HG03432 (cell line): ENCODE measurements around the gene PUM2.
A peak's percentile ranks its signal among the peaks of the same experiment; 100 is the strongest.

Experiments
- ATAC-seq: cut with Tn5 transposase; IDR thresholded peaks from one replicate; pipeline ENCODE4 v1.9.1; 2021; ENCODE audit warnings: mild to moderate bottlenecking, moderate library complexity; ENCODE audit not compliant: unreplicated experiment

The PUM2 gene

GRCh38 chr2:20349513-20349921, 1.1 kb downstream of the PUM2 start:
- ATAC-seq = no peak

- no peak for ATAC-seq
These were observed 2.1 kb downstream of the PUM2 start for GRCh38 chr2:20348542-20348941.

GRCh38 chr2:20346565-20347381, 3.9 kb downstream of the PUM2 start:
- no peak for ATAC-seq

DNA sequence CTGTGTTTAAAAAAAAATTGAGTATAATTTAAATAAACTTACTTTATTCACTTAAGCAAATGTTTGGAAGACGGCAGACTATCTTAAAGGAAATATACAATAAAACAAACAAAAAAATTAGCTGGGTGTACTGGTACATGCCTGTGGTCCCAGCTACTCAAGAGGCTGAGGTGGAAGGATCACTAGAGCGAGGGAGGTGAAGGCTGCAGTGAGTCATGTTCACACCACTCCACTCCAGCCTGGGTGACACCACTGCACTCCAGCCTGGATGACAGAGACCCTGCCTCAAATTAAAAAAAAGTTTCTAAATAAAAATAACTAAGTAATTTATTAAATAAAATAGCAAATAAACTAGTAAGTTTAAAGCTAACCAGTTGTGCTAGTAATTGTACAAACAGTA, 7.5 kb downstream of the PUM2 start:
- ATAC-seq = no peak

- no peak for ATAC-seq
These were observed 11.6 kb downstream of the PUM2 start for GRCh38 chr2:20339012-20339411.

DNA sequence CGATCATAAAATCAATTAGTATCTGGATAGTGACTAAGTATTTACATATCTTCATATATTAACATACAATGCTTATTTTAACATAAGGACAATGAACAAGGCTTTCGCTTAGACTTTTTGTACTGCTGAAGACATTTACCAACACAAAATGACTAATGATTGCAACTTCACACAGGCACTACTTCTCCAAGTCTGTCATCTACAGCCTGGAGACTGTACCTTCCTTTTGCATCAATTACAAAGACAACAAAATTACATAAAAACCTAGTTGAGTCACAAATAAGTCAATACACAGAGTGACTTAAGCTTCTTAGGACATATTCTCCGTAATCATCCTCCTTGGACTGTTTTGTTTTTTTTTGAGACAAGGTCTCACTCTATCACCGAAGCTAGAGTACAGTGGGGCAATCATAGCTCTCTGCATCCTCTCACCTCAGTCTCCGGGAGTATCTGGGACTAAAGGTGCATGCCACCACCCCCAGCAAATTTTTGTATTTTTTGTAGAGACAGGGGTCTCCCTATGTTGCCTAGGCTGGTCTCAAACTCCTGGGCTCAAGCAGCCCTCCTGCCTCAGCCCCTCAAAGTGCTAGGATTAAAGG, 15.9 kb downstream of the PUM2 start:
- ATAC-seq = no peak

GRCh38 chr2:20333738-20334137, 16.9 kb downstream of the PUM2 start:
- ATAC-seq = peak; percentile 72

GRCh38 chr2:20330192-20330591, 20.5 kb downstream of the PUM2 start:
- no peak for ATAC-seq

- no peak for ATAC-seq
These were observed 23.3 kb downstream of the PUM2 start for GRCh38 chr2:20327370-20327769.

DNA sequence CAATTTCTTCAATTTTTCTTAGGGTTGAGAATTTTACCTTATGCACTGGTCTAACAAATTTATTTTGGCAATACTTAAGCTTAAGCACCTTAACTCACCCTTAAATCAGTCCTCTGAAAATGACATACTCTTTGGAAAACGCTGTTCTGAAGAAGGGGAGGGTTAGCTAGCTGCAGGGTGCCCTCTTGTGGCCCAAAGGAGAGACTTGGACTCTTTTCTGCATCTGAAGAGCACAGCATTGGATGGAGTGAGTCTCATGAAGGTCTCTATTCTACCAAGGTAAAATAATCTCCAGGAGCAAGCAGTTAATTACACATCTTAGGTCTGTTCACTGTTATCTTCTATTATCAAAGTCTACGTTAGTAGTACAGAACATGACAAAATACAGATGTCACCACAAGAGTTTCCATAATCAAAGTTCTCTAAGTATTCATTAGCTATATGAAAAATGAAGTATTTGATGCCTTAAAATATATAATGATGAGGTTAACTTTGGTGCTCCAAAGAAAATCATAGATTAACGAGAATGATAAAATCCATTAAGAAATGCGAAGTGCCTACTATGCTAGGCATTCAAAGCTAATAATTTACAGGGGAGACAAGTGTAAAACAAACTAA, 24.4 kb downstream of the PUM2 start:
- ATAC-seq = peak; percentile 68

DNA sequence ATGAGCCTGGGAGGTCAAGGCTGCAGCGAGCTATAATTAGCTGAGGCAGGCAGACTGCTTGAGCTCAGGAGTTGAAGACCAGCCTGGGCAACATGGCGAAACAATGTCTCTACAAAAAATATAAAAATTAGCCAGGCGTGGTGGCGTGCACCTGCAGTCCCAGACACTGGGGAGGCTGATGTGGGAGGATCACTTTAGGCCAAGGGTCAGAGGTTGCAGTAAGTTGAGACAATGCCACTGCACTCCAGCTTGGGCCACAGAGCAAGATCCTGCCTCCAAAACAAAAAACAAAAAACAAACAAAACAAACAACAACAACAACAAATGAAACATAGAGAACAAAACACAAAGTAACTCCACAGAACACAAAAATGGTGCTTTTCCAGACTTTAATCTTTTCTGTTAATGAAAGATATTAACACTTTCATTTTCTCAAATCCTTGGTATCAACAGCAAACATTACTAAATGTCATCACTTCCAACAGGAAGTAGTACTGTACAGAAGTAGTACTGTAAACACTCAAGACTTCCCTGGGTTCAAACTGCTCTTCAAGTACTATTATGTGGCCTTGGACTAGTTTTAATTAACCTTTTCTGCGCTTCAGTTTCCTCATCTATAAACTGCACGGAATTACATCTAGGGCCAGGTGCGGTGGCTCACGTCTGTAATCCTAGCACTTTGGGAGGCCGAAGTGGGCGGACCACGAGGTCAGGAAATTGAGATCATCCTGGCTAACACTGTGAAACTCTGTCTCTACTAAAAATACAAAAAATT, 27.9 kb downstream of the PUM2 start:
- no peak for ATAC-seq

DNA sequence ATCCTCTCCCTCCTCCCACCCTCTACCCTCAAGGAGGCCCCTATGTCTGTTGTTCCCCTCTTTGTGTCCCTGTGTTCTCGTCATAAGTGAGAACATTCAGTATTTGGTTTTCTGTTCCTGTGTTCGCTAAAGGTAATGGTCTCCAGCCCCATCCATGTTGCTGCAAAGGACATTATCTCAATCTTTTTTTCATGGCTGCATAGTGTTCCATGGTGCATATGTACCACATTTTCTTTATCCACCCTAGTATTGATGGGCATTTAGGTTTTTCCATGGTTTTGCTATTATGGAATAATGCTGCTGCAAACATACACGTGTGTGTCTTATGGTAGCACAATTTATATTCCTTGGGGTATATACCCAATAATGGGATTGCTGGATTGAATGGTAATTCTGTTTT, 33.0 kb downstream of the PUM2 start:
- no peak for ATAC-seq

DNA sequence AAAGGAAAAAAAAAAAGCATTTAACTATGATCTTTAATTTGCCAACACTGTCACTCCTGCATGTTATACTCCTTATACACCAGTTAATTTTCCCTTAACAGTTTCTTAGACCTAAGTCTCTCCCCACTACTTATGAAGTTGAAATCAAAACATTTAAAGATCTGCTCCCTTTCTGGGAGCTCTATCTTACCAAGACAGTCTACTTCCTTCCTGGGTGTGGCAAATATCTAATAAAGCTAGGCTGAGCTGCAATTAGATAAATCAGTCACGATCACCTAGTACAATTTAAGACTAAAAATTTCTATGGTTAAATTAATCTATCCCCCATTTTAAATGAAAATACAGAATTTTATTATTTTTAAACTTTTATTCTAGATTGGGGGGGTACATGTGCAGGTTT, 33.4 kb downstream of the PUM2 start:
- no peak for ATAC-seq

DNA sequence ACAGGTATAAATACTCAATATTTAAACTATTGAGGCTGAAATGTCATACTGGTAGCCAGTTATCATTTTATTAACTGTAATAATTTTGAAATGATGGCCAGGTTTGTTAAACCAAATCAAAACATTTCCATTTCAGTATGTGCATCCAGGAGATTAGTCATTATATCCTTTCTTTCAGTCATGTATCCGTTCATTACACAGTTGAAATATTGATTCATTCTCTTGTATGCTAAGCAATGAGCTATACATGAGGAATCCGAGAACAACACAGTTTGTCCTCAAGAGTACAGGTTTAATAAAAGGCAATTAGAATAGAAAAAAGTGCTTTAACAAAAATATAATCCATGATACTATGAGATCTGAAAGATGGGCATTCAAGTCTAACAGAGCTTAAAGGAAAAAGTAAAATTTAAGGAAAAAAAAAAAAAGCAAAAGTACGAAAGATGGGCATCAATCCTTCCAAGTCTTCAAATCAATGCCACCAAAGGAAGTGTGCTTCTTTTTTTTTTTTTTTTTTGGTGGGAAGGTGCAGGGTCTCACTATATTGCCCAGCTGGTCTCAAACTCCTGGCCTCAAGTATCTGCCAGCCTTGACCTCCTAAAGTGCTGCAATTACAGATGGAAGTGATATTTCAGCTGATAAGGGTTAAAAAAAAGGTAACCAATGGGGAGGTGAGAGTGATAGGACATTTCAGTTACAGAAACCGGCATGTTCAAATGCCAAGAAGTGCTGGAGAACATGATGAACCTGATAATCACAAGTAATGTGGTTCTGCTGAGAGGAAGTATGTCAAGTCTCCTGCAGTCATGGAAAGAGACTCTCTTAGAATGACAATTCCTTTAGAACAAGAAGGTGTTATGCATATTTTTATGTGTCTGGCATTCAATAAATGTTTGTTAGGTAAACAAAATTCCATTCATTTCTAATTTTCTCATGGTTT, 35.8 kb downstream of the PUM2 start:
- ATAC-seq = no peak

GRCh38 chr2:20313659-20314058, 37.0 kb downstream of the PUM2 start:
- no peak for ATAC-seq

DNA sequence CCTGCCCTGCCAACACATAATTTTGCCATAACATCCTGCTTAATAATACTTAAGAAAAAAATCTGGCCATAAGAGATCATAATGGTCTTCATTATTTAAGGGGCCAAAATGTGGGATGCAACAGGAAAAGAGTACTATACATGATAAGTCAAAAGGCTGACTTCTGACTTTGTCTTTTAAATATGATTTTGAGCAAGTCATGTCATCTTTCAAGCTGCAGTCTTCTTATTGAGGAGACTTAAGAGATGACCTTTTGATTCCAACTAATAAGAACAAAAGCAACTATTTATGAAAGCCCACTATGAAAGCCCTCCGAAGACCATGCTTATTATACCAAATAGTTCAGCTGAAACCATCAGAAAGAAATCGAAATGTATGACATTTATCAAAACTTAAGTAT, 41.6 kb downstream of the PUM2 start:
- ATAC-seq = no peak

- no peak for ATAC-seq
These were observed 43.3 kb downstream of the PUM2 start for GRCh38 chr2:20307311-20307710.

DNA sequence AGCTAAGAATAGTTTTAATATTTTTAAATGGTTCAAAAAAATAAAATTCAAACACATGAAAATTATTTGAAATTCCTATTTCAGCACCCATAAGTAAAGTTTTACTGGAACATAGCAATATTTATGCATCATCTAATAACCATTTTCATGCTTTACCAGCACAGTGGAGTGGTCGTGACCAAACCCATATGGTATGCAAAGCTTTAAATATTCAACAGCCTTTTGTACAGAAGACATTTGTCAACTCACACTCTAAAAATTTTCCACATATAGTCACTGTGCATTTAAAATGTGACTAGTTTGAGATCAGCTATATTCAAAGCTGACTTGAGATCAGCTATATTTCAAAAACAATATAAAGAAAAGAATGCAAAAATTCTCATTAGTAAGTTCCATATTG, 46.2 kb downstream of the PUM2 start:
- no peak for ATAC-seq

- ATAC-seq = no peak
These were observed 46.7 kb downstream of the PUM2 start for GRCh38 chr2:20303966-20304365.

DNA sequence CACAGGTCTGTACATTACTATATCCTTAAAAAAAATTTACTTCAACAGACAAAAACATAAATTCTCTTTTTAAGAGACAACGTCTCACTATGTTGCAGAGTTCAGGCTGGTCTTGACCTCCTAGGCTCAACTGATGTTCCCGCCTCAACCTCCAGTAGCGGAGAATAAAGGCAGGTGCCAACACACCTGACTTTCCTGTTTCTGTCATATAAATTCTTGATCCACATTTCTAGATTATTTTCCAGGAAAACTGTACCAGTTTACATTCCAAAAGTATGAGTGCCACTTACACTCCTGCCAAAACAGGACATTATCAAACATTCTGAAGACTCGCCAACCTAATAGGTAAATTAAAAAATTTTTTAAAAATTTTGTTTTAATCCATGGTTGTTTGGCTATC, 48.6 kb downstream of the PUM2 start:
- no peak for ATAC-seq
